HCT116 (cell line): Measurements from ENCODE around the gene PMM1. TPM values are rescaled to one million over a fixed set of nuclear protein-coding genes. Genes with fewer than 3 reads are reported as not detected.
A peak's percentile ranks its signal among the peaks of the same experiment; 100 is the strongest.

Experiments used
- ATAC-seq: fragments of 200-7000 bp; cut with Tn5 transposase; 2 replicates; pipeline ENCODE4 v1.9.1; 2020; ENCODE audit warnings: mild to moderate bottlenecking, moderate library complexity
- BruUV-seq: library from RNA; stranded (reverse); fragments of 400-500 nt; replicated peaks from 2 replicates; lab custom pipeline; 2021; lab: Mats Ljungman, UMichigan
- CTCF ChIA-PET: fragments of 300-600 bp; sonication (Branson Sonifier 250); formaldehyde crosslinking; loops from one replicate; lab custom pipeline; 2021; ENCODE audit warnings: antibody characterized with exemption; lab: Charles Lee
- POLR2A ChIA-PET: fragments of 300-600, 350-600 bp; sonication (Branson Sonifier 250); formaldehyde crosslinking; loops from one replicate; lab custom pipeline; 2021; ENCODE audit warnings: antibody characterized with exemption; lab: Charles Lee
- RAD21 ChIA-PET, 2 experiments: fragments of 300-600 bp; sonication (Branson Sonifier 250); formaldehyde crosslinking; loops; one replicate each; lab custom pipeline; 2023; ENCODE audit warnings: low total read pairs in 2 of 2; ENCODE audit not compliant: uncharacterized antibody in 2 of 2, unreplicated experiment in 2 of 2, low non-redundant PET in 1 of 2; lab: Charles Lee
- DNase-seq: peaks from one replicate; pipeline ENCODE4 v3.0.0-alpha.2; 2010; ENCODE audit warnings: low read depth, low spot score
- H2AFZ ChIP-seq: fragments of 200-600 bp; shearing (Covaris generic), sonication (generic); 2 replicates; pipeline ENCODE4 v1.6.1; 2017; ENCODE audit warnings: low read depth, mixed run types, mixed read lengths, antibody characterized with exemption, low read length; ENCODE audit not compliant: poor library complexity, severe bottlenecking
- H3K27ac ChIP-seq: 2 replicates; pipeline ENCODE4 v1.5.1; 2012; ENCODE audit warnings: low read depth, low read length
- H3K27me3 ChIP-seq: fragments of 200-600 bp; sonication (generic); 2 replicates; pipeline ENCODE4 v1.6.1; 2016; ENCODE audit warnings: mixed run types, low read length, mixed read lengths; ENCODE audit not compliant: insufficient read depth
- H3K36me3 ChIP-seq, 2 experiments: fragments of 200-500 bp in 1 of 2; fragments of 200-600 bp in 1 of 2; sonication (Bioruptor generic) in 1 of 2; sonication (generic) in 1 of 2; 2 replicates each; pipeline versions ENCODE4 v1.5.1 to v1.6.1; 2014 to 2016; ENCODE audit warnings: low read length in 2 of 2, inconsistent platforms in 1 of 2, mixed read lengths in 1 of 2, mixed run types in 1 of 2; ENCODE audit not compliant: insufficient read depth in 2 of 2, control insufficient read depth in 1 of 2
- H3K4me1 ChIP-seq, 2 experiments: fragments of 200-600 bp in 1 of 2; sonication (generic) in 1 of 2; 2 replicates each; pipeline versions ENCODE4 v1.5.1 to v1.6.1; 2012 to 2017; ENCODE audit warnings: low read length in 2 of 2, inconsistent platforms in 1 of 2, mild to moderate bottlenecking in 1 of 2, mixed read lengths in 1 of 2, mixed run types in 1 of 2, moderate library complexity in 1 of 2; ENCODE audit not compliant: insufficient read depth in 2 of 2, control insufficient read depth in 1 of 2
- H3K4me2 ChIP-seq: fragments of 200-600 bp; sonication (generic); 2 replicates; pipeline ENCODE4 v1.6.1; 2017; ENCODE audit warnings: mixed run types, low read length, mixed read lengths
- H3K4me3 ChIP-seq, 2 experiments: fragments of 200-600 bp in 1 of 2; sonication (generic) in 1 of 2; replicated peaks in 1 of 2; 2 replicates each; pipeline ENCODE4 v1.5.1; 2011 to 2016; ENCODE audit warnings: low read length in 2 of 2, control low read depth in 1 of 2, low read depth in 1 of 2, mild to moderate bottlenecking in 1 of 2, mixed read lengths in 1 of 2, mixed run types in 1 of 2
- H3K79me2 ChIP-seq: fragments of 200-600 bp; sonication (generic); 2 replicates; pipeline ENCODE4 v1.6.1; 2017; ENCODE audit warnings: mild to moderate bottlenecking, mixed run types, low read length, moderate library complexity, mixed read lengths; ENCODE audit not compliant: insufficient read depth
- H3K9ac ChIP-seq: fragments of 200-600 bp; sonication (generic); 2 replicates; pipeline ENCODE4 v1.6.1; 2016; ENCODE audit warnings: low read length, mixed read lengths
- H3K9me2 ChIP-seq: fragments of 200-600 bp; sonication (generic), shearing (Covaris generic); 2 replicates; pipeline ENCODE4 v1.6.1; 2017; ENCODE audit warnings: mixed run types, mild to moderate bottlenecking, moderate library complexity; ENCODE audit not compliant: insufficient read depth
- H3K9me3 ChIP-seq, 2 experiments: fragments of 200-500 bp in 1 of 2; fragments of 200-600 bp in 1 of 2; sonication (Bioruptor generic) in 1 of 2; sonication (generic) in 1 of 2; 2 replicates each; pipeline ENCODE4 v1.6.1; 2014 to 2017; ENCODE audit warnings: low read length in 2 of 2, mixed read lengths in 2 of 2, inconsistent platforms in 1 of 2, low read depth in 1 of 2, mild to moderate bottlenecking in 1 of 2, mixed run types in 1 of 2, moderate library complexity in 1 of 2; ENCODE audit not compliant: control insufficient read depth in 1 of 2, insufficient read depth in 1 of 2
- H4K20me1 ChIP-seq: fragments of 200-600 bp; sonication (generic), shearing (Covaris generic); 2 replicates; pipeline ENCODE4 v1.6.1; 2017; ENCODE audit warnings: mixed run types, mild to moderate bottlenecking, moderate library complexity; ENCODE audit not compliant: insufficient read depth
- JUND ChIP-seq: IDR thresholded peaks from 2 replicates; pipeline ENCODE4 v1.6.1; 2012
- POLR2AphosphoS5 ChIP-seq: IDR thresholded peaks from 2 replicates; pipeline ENCODE4 v1.6.1; 2011; ENCODE audit warnings: mild to moderate bottlenecking, low read depth, low read length, moderate library complexity
- RAD21 ChIP-seq: IDR thresholded peaks from 2 replicates; pipeline ENCODE4 v1.6.1; 2012; ENCODE audit warnings: low read depth, mild to moderate bottlenecking
- SRF ChIP-seq: IDR thresholded peaks from 2 replicates; pipeline ENCODE4 v1.6.1; 2012; ENCODE audit warnings: low read depth
- TCF7L2 ChIP-seq: IDR thresholded peaks from 2 replicates; pipeline ENCODE4 v1.7.0; 2011; ENCODE audit warnings: borderline replicate concordance, inconsistent platforms; ENCODE audit not compliant: insufficient read depth, insufficient read length; ENCODE audit errors: extremely low read depth
- intact Hi-C: fragments of 100-400 bp; cut with micrococcal nuclease; formaldehyde crosslinking; loops from 2 replicates; pipeline ENCODE4 v1.10.0; 2022
- total RNA-seq: library from RNA; stranded (reverse); gene quantifications from one replicate; pipeline ENCODE4 v1.2.1, GENCODE V29; 2021; ENCODE audit not compliant: unreplicated experiment
- TF ChIP-seq, protein P1 (sequence below), 3 experiments: fragments of 200-600 bp in 1 of 3; sonication (generic) in 1 of 3; IDR thresholded peaks in 2 of 3; conservative IDR thresholded peaks in 1 of 3; 2 replicates each; pipeline ENCODE4 v1.5.1; 2012 to 2017; ENCODE audit warnings: low read depth in 2 of 3, low read length in 2 of 3, antibody characterized with exemption in 1 of 3, borderline replicate concordance in 1 of 3, control low read depth in 1 of 3, mild to moderate bottlenecking in 1 of 3, mixed read lengths in 1 of 3, mixed run types in 1 of 3, moderate library complexity in 1 of 3; ENCODE audit not compliant: insufficient read depth in 1 of 3

Gene PMM1
- total RNA-seq, 1 experiment from 2014 or later = 31.7 TPM

DNA sequence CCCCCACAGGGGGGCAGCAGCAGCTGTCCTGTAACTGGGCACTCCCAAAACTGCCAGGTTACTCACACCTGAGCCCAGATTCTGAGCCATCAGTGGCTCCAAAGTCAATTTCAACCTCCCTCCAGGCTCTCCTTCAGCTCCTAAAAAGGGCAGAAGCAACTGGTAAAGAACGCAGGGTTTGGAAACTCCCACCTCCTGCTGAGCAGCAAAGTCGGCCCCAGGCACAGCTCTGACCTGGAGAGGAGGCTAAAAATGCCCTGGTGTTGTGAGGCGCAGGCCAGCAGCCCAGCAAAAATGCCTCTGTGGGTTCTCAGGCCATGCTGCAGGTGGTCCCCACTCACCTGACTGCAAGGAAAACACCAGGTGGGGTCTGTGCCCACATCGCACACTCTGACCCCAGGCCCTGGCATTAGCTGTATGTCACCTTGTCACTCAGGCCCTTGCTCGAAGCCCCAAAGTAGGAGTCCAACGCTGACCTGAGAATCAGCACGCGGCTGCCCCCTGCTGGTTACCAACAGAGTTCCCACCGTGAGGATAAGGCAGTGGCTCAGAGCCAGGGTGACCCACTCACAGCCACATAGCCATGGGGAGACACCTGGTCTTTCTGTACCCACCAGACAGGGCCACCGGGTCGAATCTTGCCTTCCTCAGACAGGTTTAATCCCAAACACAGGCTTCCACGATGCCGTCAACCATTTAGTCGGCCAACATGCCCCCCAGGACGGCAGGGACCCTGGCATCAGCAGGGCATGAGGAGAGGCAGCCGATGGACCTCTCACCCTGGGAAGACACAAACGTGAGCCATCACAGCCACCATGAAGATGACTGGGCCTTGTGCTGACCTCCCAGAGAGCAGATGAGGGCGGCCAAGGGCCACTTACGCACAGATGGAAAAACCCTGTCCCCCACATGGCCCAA, 56.5 kb downstream of the PMM1 start:
- BruUV-seq = no TSS peak
- Histone ChIP-seq H3K79me2 (peaks cover 67% of the 10 kb centered on the region), H2AFZ (no peak overlapping the region), H3K9me2 (no peaks in the 10 kb centered on the region), H4K20me1 (no peaks in the 10 kb centered on the region; the same call in 1 of the 2 replicates)
- ChIA-PET POLR2A (no interaction called here), RAD21 (interaction anchor here in 1 of 2 experiments (0.5 to 1.0 kb wide), 2 partner anchors 172 to 611 kb away, joined by 3 read pairs; no protein-coding TSS in a partner anchor)
- no peak for TF ChIP-seq POLR2AphosphoS5
- no peak for TF ChIP-seq JUND
- TF ChIP-seq, protein P1, sequence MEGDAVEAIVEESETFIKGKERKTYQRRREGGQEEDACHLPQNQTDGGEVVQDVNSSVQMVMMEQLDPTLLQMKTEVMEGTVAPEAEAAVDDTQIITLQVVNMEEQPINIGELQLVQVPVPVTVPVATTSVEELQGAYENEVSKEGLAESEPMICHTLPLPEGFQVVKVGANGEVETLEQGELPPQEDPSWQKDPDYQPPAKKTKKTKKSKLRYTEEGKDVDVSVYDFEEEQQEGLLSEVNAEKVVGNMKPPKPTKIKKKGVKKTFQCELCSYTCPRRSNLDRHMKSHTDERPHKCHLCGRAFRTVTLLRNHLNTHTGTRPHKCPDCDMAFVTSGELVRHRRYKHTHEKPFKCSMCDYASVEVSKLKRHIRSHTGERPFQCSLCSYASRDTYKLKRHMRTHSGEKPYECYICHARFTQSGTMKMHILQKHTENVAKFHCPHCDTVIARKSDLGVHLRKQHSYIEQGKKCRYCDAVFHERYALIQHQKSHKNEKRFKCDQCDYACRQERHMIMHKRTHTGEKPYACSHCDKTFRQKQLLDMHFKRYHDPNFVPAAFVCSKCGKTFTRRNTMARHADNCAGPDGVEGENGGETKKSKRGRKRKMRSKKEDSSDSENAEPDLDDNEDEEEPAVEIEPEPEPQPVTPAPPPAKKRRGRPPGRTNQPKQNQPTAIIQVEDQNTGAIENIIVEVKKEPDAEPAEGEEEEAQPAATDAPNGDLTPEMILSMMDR (IDR thresholded peaks at IDR 0.05 in 2 of 3, conservative IDR thresholded peaks at IDR 0.05 in 1 of 3; ENCODE audit: borderline replicate concordance in 1 of 3, insufficient read depth in 1 of 3, low read depth in 2 of 3, low read length in 2 of 3) = peak; percentile 45 to 86 (median 85); a peak in 5 of 6 replicates
- TF ChIP-seq TCF7L2 = no peak
- peak; percentile 56 for TF ChIP-seq RAD21
- no peak for TF ChIP-seq SRF
- TF ChIP-seq, all 23 proteins: peak for 2
- no peak overlapping the region for H3K4me3 ChIP-seq
- intact Hi-C loops = loop anchor here (1.0 kb wide), 1 partner anchor 64 kb away; no protein-coding TSS in a partner anchor
- CTCF ChIA-PET = interaction anchor here (1.0 kb wide), 2 partner anchors 57 to 129 kb away, joined by 3 read pairs; partner anchors contain the start of gene PMM1
- no peaks in the 10 kb centered on the region for H3K27me3 ChIP-seq
- peaks cover 44 to 61% of the 10 kb centered on the region in 2 experiments for H3K36me3 ChIP-seq
- H3K9me3 ChIP-seq = no peaks in the 10 kb centered on the region
- H3K27ac ChIP-seq = no peak overlapping the region; the same call in 1 of the 2 replicates
- H3K4me2 ChIP-seq = no peak overlapping the region
- no peaks in the 10 kb centered on the region for H3K4me1 ChIP-seq
- peak; percentile 76 for ATAC-seq
- H3K9ac ChIP-seq = no peak overlapping the region
- no peak for DNase-seq
